LNCaP clone FGC (cell line): ENCODE data around the gene PARM1.

Experiments used
- DNase-seq: peaks from one replicate; pipeline ENCODE4 v3.0.0-alpha.2; 2011; ENCODE audit warnings: low read depth
- H3K4me3 ChIP-seq: 2 replicates; pipeline ENCODE4 v1.5.1; 2011; ENCODE audit warnings: mild to moderate bottlenecking, low read depth, low read length, control low read depth
- TF ChIP-seq, protein P1 (sequence below): IDR thresholded peaks from 2 replicates; pipeline ENCODE4 v1.5.1; 2012; ENCODE audit warnings: mild to moderate bottlenecking; ENCODE audit not compliant: control insufficient read depth, insufficient read depth; ENCODE audit errors: extremely low read depth

The PARM1 gene

DNA sequence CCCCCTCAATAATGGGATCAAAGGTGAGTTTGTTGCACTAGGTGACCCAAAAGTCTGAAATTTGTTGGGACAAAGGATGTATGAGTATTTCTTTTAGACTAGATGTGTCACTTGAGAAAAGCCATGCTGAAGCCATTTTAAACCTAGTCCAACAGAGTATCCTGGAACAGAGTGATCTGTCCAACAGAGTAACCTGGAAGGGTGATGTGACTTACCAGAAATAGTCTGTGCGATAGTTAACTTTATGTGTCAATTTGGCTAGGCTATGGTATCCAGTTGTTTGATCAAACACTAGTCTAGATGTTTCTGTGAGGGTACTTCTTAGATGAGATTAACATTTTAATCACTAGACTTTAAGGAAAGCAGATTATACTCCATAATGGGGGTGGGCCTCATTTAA lies 154.5 kb downstream of the PARM1 start:
- TF ChIP-seq, protein P1, sequence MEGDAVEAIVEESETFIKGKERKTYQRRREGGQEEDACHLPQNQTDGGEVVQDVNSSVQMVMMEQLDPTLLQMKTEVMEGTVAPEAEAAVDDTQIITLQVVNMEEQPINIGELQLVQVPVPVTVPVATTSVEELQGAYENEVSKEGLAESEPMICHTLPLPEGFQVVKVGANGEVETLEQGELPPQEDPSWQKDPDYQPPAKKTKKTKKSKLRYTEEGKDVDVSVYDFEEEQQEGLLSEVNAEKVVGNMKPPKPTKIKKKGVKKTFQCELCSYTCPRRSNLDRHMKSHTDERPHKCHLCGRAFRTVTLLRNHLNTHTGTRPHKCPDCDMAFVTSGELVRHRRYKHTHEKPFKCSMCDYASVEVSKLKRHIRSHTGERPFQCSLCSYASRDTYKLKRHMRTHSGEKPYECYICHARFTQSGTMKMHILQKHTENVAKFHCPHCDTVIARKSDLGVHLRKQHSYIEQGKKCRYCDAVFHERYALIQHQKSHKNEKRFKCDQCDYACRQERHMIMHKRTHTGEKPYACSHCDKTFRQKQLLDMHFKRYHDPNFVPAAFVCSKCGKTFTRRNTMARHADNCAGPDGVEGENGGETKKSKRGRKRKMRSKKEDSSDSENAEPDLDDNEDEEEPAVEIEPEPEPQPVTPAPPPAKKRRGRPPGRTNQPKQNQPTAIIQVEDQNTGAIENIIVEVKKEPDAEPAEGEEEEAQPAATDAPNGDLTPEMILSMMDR: no peak
- no peak for DNase-seq
- no peak overlapping the region for H3K4me3 ChIP-seq

DNA sequence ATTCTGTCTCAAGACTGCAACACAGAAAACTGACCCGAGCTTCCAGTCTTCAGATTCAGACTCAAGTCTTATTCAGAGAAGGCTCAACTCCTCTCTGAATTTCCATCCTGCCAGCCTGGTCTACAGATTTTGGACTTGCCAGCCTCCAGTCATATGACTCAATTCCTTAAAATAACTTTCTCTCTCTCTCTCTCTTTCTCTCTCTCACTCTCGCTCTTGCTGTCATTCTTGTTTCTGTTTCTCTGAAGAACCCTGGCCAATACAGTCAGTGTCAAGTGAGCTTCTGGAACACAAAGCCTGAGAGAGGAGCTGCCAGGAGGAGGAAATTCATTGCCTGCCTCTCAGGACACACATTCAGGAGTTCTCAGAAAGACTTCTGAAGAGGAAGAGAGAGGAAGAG lies 154.9 kb downstream of the PARM1 start:
- no peak for DNase-seq
- TF ChIP-seq, protein P1: no peak
- H3K4me3 ChIP-seq: no peak overlapping the region

DNA sequence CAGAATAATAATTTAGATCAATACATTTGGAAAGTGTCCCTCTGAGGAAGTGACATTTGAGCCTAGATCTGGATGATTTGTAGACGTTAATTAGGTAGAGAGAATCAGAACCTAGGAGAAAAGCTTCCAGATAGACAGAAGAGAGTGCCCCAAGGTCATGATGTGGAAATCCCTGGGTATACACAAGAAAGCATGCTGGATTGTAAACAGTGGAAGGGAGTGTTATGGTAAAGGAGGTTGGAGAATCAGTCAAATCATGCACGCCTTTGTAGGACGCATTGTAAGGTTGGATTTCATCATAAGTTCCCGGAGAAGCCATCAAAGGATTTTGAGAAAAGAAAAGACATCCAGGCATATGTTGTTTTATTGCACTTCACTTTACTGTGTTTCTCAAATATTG lies 156.3 kb downstream of the PARM1 start:
- no peak overlapping the region for H3K4me3 ChIP-seq
- no peak for DNase-seq
- TF ChIP-seq, protein P1: no peak

DNA sequence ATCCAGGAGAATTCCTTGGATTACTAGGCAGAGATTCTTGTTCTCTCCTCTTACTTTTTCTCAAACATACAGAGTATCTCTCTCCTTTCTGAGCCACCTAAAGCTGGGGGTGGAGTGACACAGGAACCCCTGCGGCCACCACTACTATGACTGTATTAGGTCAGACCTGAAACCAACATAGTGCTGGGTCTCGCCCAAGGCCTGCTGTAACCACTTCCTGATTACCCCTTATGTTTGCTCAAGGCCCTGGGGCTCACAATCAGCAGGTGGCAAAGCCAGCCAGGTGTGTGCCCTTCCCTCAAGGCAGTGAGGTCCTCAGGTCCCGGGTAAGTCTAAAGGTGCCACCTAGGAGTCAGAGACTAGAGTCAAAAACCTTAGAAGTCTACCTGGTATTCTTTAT lies 166.4 kb downstream of the PARM1 start:
- TF ChIP-seq, protein P1: no peak
- no peak overlapping the region for H3K4me3 ChIP-seq
- DNase-seq: no peak
